Measurements from ENCODE around the gene CHIA. TPM values are rescaled to one million over a fixed set of nuclear protein-coding genes. Genes with fewer than 3 reads are reported as not detected.
"Not testable (repeated sequence)": the region's sequence is repeated elsewhere in the genome, so short reads cannot be mapped to it uniquely, and the experiment has no call there.

CHIA gene
- polyA plus RNA-seq, 1 donor, result not detected

DNA sequence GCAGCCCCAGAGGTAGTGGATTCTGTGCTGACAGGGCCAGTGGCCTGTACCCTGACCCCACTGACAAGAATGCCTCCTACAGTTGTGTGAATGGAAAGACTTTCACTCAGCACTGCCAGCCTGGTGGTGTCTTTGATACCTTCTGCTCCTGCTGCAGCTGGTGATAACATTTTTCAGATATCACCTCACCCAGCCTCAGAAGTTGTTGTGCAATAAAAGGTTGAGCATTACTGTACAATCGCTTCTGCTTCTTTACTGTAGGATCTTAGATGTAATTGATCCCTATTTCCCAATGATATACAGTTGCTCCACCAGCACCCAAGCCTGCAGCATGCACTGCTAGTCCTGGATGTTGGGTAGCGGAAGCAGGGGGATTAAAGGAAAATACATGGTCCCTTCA is 4.8 kb upstream of the CHIA start:
- DNase-seq, result no peak

DNA sequence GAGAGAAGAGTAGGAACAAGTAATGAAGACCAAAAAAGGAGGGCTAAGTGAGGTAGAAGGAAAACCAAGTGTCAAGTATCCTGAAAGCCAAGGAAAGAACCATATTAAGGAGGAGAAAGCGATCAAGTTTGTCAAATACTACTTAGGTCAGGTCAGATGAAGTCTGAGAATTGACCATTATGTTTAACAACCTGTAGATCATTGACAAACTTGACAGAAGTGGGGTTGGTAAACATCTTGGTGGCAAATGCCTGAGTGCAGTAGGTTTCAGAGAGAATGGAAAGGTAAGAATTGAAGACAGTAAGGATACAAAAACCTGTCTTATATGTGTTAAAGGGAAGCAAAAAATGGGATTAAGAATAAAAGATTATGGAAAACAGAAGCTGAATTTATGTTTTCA is 3.7 kb upstream of the CHIA start:
- DNase-seq, result no peak

DNA sequence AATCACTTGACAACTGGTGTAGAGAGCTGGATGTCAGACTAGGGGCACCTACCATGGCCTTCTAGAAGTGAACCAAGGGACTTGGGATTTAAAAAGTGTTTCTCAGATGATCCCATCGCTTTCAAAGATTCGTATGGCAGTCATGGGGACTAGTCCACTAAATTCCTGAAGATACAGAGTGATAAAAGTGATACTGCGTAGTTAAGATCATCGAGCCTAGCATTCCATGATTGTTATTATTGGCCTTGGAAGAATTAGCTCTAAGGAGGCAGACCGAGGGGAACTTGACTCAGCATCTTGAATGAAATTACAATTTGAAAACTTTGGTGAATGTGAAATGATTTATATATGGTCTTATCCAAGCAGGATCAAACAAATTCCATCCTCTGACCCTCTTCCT is 1.3 kb upstream of the CHIA start:
- no peak for DNase-seq

DNA sequence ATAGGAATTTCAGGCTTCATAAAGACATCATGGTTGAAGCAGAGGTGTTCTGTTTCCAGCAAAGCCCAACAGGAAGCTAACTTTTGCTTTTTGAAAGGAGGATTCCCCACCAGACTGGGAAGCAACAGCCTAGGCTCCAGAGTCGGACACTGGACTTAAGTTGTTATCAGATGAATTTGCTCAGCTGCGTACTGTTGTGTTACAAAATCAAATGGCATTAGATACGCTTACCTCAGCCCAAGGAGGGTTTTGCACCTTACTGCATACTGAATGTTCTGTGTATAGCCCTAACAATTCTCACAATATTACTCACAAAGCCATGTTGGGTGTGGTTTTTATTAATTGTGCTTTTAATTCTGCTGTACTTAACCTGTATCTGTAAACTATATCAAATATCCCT is 547 bp upstream of the CHIA start:
- DNase-seq, result no peak

DNA sequence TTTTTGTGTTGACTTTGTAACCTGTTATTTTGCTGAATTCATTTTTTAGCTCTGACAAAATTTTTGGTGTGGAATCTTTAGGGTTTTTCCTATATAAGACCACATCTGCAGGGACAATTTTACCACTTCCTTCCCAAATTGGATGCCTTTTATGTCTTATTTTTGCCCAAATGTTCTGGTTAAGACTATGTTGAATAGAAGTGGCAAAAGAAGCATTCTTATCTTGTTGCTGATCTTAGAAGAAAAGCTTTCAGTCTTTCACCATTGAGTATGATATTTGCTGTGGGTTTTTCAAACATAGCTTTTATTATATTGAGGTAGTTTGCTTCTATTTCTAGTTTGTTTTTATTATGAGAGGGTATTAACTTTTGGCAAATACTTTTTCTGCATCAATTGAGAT is 3.7 kb downstream of the CHIA start:
- DNase-seq, result no peak

- no peak for DNase-seq
Observed at GRCh38 chr1:111302374-111302773, 11.7 kb downstream of the CHIA start.

GRCh38 chr1:111309690-111310089 is 19.0 kb downstream of the CHIA start:
- no peak for DNase-seq

DNA sequence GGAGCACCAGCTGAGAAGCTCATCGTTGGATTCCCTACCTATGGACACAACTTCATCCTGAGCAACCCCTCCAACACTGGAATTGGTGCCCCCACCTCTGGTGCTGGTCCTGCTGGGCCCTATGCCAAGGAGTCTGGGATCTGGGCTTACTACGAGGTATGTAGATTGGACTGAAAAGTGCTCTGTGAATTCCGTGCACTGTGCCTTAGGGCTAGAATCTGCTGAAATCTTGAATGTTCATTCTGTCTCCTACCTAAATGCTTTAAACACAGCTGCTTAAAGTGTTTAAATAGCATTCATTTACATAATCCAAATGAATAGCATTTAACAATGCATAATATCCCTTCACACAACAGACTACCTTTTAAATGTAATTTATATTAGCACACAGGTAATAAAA is 27.9 kb downstream of the CHIA start:
- no peak for DNase-seq

DNA sequence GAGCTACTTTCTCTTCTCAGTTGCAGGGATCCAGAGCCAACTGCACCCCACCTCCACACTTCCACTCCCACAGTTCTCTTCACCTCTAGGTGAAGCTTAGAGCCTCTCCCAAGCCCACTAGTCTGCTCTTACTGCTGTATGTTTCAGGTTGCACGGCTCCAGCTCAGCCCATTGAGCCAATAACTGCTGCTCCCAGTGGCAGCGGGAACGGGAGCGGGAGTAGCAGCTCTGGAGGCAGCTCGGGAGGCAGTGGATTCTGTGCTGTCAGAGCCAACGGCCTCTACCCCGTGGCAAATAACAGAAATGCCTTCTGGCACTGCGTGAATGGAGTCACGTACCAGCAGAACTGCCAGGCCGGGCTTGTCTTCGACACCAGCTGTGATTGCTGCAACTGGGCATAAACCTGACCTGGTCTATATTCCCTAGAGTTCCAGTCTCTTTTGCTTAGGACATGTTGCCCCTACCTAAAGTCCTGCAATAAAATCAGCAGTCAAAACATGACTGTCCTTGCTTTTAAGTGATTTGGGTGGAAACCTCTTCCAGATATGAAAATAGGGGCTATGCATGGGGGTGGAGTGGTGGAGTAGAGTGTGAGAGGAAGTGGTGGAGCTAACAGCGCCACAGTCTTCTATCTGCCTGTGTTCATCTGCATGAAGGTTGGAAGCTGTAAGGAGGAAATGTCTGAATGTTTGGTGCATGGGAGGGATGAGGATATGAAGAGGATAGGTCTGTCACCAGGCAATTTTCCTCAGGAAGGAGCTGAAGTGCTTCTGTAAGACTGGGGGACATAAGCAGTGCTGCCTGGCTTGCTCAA is 29.6 kb downstream of the CHIA start:
- no peak for DNase-seq

DNA sequence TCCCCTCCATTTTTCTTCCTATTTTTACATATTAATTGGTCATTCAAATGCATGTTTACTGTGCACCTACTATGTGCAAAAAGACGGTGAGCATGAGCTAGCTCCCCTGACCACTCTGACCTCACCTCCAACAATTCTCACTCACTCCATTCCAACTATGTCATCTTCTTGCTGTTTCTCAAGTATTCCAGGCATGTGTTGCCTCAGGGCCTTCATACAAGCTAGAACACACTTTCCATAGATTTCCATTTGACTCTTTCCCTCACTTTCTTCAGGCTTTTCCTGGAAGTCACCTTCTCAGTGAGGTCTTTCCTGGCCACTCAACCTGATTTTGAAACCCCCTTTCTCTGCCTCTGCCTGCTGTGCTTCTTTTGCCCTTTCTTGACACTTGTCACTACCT is 32.6 kb downstream of the CHIA start:
- DNase-seq, result no peak

- DNase-seq, result no peak
Observed at GRCh38 chr1:111332190-111332589, 41.5 kb downstream of the CHIA start.

GRCh38 chr1:111334169-111334568 is 43.5 kb downstream of the CHIA start:
- DNase-seq, result no peak

GRCh38 chr1:111335214-111335877 is 44.7 kb downstream of the CHIA start:
- not testable (repeated sequence) for DNase-seq

DNA sequence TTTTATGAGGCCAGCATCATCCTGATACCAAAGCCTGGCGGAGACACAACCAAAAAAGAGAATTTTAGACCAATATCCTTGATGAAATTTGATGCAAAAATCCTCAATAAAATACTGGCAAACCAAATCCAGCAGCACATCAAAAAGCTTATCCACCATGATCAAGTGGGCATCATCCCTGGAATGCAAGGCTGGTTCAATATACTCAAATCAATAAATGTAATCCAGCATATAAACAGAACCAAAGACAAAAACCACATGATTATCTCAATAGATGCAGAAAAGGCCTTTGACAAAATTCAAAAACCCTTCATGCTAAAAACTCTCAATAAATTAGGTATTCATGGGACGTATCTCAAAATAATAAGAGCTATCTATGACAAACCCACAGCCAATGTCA is 48.2 kb downstream of the CHIA start:
- not testable (repeated sequence) for DNase-seq

GRCh38 chr1:111346089-111346885 is 55.6 kb downstream of the CHIA start:
- peak; percentile 93 for DNase-seq

GRCh38 chr1:111347026-111347425 is 56.4 kb downstream of the CHIA start:
- no peak for DNase-seq

DNA sequence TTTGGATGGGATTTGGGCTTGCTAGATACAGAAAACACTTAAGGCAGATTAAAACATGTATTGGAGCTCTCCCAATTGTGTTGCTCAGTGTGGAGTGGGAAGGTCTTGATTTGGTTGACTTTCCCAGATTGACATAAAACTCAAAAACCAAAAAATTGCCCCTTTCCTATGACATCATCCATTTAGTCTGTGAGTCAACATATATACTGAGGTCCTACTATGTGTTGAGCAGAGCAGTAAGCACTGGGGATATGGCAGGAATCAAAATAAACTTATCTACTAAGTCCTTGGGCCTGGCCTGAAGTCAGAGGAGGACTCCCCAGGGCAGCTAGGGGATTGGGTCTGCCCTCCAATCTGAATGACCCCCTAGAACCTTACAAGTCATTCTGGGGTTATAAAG is 61.0 kb downstream of the CHIA start:
- no peak for DNase-seq

DNA sequence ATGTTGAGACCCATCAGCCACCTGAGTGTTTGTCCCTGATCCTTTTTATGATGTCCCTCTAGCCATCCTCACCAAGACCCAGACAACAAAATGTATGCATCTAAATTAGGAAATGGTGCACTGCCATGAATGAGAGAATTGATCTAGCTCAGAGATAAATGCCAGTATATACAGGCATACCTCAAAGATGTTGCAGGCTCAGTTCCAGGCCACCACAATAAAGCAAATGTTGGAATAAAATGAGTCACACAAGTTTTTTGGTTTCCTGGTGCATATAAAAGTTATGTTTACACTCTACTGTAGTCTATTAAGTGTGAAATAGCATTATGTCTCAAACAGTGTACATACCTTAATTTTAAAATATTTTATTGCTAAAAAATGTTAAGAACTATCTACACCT is 63.9 kb downstream of the CHIA start:
- DNase-seq, result no peak

- DNase-seq, result no peak
Observed at GRCh38 chr1:111358964-111359363, 68.3 kb downstream of the CHIA start.

GRCh38 chr1:111359376-111359775 is 68.7 kb downstream of the CHIA start:
- DNase-seq, result no peak

GRCh38 chr1:111360257-111360656 is 69.6 kb downstream of the CHIA start:
- not testable (repeated sequence) for DNase-seq

GRCh38 chr1:111361761-111362160 is 71.1 kb downstream of the CHIA start:
- no peak for DNase-seq

DNA sequence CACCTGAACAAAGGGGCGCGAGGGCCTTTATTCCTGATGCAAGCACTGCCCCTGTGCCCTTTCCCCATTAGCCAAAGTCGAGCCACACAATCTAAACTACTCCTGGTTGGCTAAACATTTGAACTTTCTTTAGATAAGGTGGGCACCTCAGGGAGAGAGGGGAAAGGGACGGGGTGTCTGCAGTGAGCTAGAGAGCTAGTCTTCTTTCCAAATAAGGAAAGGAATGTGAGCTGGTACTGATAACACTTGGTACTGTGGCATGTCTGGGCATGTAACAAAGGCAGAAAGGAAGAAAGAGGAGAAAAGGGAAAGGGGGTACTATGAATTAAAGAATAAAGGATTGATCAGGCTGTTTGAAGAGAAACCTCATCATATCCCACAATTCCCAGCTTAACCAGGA is 74.0 kb downstream of the CHIA start:
- DNase-seq, result no peak

Data from left kidney (tissue), 2 donors.